B cell (primary cell): ENCODE results near the gene HDC. TPM values are rescaled to one million over a fixed set of nuclear protein-coding genes. Genes with fewer than 3 reads are reported as not detected.

Experiments used
- ATAC-seq: fragments of 200-7000 bp; cut with Tn5 transposase; one replicate; pipeline ENCODE4 v1.10.0; 2021; ENCODE audit warnings: low read depth, mild to moderate bottlenecking, moderate number of reproducible peaks, moderate library complexity
- CTCF ChIA-PET: fragments of 350-600 bp; sonication (Branson Sonifier 250); formaldehyde crosslinking; loops from one replicate; lab custom pipeline; 2021; ENCODE audit warnings: antibody characterized with exemption, inconsistent platforms; lab: Charles Lee
- POLR2A ChIA-PET: fragments of 350-600 bp; sonication (Branson Sonifier 250); formaldehyde crosslinking; loops from one replicate; lab custom pipeline; 2021; ENCODE audit warnings: antibody characterized with exemption; lab: Charles Lee
- DNase-seq: peaks from one replicate; pipeline ENCODE4 v3.0.0; 2013
- H2AFZ ChIP-seq: 2 replicates; pipeline ENCODE4 v1.6.1; 2012; ENCODE audit warnings: mild to moderate bottlenecking, low read depth, low read length; ENCODE audit not compliant: insufficient read depth, poor library complexity, severe bottlenecking
- H3K27ac ChIP-seq, 2 donors: 1 replicate in 1 of 2; 2 replicates in 1 of 2; pipeline ENCODE4 v1.5.1; 2012 to 2013; ENCODE audit warnings: low read length in 2 of 2, mild to moderate bottlenecking in 2 of 2, moderate library complexity in 1 of 2
- H3K27me3 ChIP-seq, 4 experiments: fragments of 200-600 bp in 1 of 4; sonication (generic) in 1 of 4; replicated peaks in 1 of 4; 1 replicate in 2 of 4; 2 replicates in 2 of 4; pipeline versions ENCODE4 v1.6.1 to v1.7.0; 2013 to 2016; ENCODE audit warnings: low read length in 3 of 4, mild to moderate bottlenecking in 2 of 4, mixed read lengths in 1 of 4, moderate library complexity in 1 of 4; ENCODE audit not compliant: insufficient read depth in 4 of 4, control insufficient read depth in 3 of 4; ENCODE audit errors: control extremely low read depth in 1 of 4
- H3K36me3 ChIP-seq, 2 experiments: replicated peaks in 1 of 2; 1 replicate in 1 of 2; 2 replicates in 1 of 2; pipeline versions ENCODE4 v1.6.1 to v1.7.1; 2013; ENCODE audit warnings: low read length in 1 of 2; ENCODE audit not compliant: insufficient read depth in 2 of 2, control insufficient read depth in 1 of 2; ENCODE audit errors: control extremely low read depth in 1 of 2, extremely low read depth in 1 of 2
- H3K4me1 ChIP-seq, 2 donors: fragments of 200-600 bp in 1 of 2; sonication (generic) in 1 of 2; 1 replicate in 1 of 2; 2 replicates in 1 of 2; pipeline versions ENCODE4 v1.5.1 to v1.6.1; 2013 to 2017; ENCODE audit warnings: low read length in 2 of 2; ENCODE audit not compliant: control insufficient read depth in 2 of 2, insufficient read depth in 2 of 2
- H3K4me2 ChIP-seq: replicated peaks from 2 replicates; pipeline ENCODE3; 2012; ENCODE audit warnings: mild to moderate bottlenecking, low read depth, low read length; ENCODE audit not compliant: poor library complexity, severe bottlenecking
- H3K4me3 ChIP-seq, 5 experiments: fragments of 200-600 bp in 1 of 5; sonication (generic) in 1 of 5; 1 replicate in 3 of 5; 2 replicates in 2 of 5; pipeline versions ENCODE4 v1.5.1 to v1.7.0; 2011 to 2016; ENCODE audit warnings: low read length in 4 of 5, mild to moderate bottlenecking in 4 of 5, low read depth in 2 of 5, control low read depth in 1 of 5, moderate library complexity in 1 of 5; ENCODE audit not compliant: insufficient read depth in 1 of 5; ENCODE audit errors: control extremely low read depth in 1 of 5, extremely low read depth in 1 of 5
- H3K79me2 ChIP-seq: fragments of 200-600 bp; sonication (generic); one replicate; pipeline ENCODE4 v1.6.0; 2016; ENCODE audit warnings: low read length; ENCODE audit not compliant: control insufficient read depth, insufficient read depth
- H3K9ac ChIP-seq: fragments of 200-600 bp; sonication (generic); 2 replicates; pipeline ENCODE4 v1.6.1; 2017; ENCODE audit warnings: mild to moderate bottlenecking, low read length, moderate library complexity
- H3K9me3 ChIP-seq, 3 donors: one replicate each; pipeline versions ENCODE4 v1.6.1 to v1.7.1; 2013; ENCODE audit warnings: low read length in 2 of 3; ENCODE audit not compliant: control insufficient read depth in 2 of 3, insufficient read depth in 1 of 3; ENCODE audit errors: control extremely low read depth in 1 of 3
- H4K20me1 ChIP-seq: 2 replicates; pipeline ENCODE4 v1.6.0; 2012; ENCODE audit warnings: mild to moderate bottlenecking, low read length; ENCODE audit not compliant: insufficient read depth, control insufficient read depth, poor library complexity, severe bottlenecking
- H3K27ac Mint-ChIP-seq: one replicate; pipeline ENCODE4 v1.8.0; 2021; ENCODE audit warnings: mixed read lengths
- H3K27me3 Mint-ChIP-seq: one replicate; pipeline ENCODE4 v1.8.0; 2021; ENCODE audit warnings: mixed read lengths
- H3K4me1 Mint-ChIP-seq: one replicate; pipeline ENCODE4 v1.8.0; 2021; ENCODE audit warnings: mixed read lengths
- H3K4me3 Mint-ChIP-seq: one replicate; pipeline ENCODE4 v1.8.0; 2021; ENCODE audit warnings: mixed read lengths
- H3K9me3 Mint-ChIP-seq: one replicate; pipeline ENCODE4 v1.8.0; 2022; ENCODE audit warnings: mixed read lengths; ENCODE audit not compliant: insufficient read depth
- CTCF ChIP-seq: fragments of 200-600 bp; IDR thresholded peaks from one replicate; pipeline ENCODE4 v1.8.0; 2022; ENCODE audit warnings: antibody characterized with exemption, mild to moderate bottlenecking
- EZH2 ChIP-seq: IDR thresholded peaks from 2 replicates; pipeline ENCODE4 v1.6.1; 2012; ENCODE audit warnings: borderline replicate concordance, low read depth, mild to moderate bottlenecking, moderate library complexity, low read length; ENCODE audit not compliant: insufficient read depth, poor library complexity, severe bottlenecking
- WGBS: methylation state at CpG from one replicate; pipeline ENCODE4 v1.1.5; 2013; ENCODE audit warnings: missing lambda C conversion rate; ENCODE audit not compliant: insufficient coverage; 5-methylcytosine and 5-hydroxymethylcytosine counted together
- intact Hi-C: fragments of 100-400 bp; cut with micrococcal nuclease; formaldehyde crosslinking; loops from one replicate; pipeline ENCODE4 v1.10.0; 2022
- polyA plus RNA-seq: library from polyadenylated mRNA; depleted of rRNA; stranded (reverse); fragments of >200 nt; gene quantifications from 2 replicates; pipeline ENCODE4 v1.2.3, GENCODE V29; 2012
- total RNA-seq, 2 donors: library from RNA; stranded (reverse); fragments of 120-200 nt in 1 of 2; gene quantifications; 1 replicate in 1 of 2; 2 replicates in 1 of 2; pipeline versions ENCODE4 v1.2.3 to v1.2.4, GENCODE V29; 2013 to 2022

The HDC gene
- total and polyA plus RNA-seq, 2 donors (not counting 1 experiment from before 2014, with no cell fraction given), result 0.88 TPM; not detected in 1

GRCh38 chr15:50248994-50249582 is 16.4 kb downstream of the HDC start:
- no peaks in the 10 kb centered on the region for H3K36me3 ChIP-seq
- ChIA-PET CTCF (no interaction called here), POLR2A (no interaction called here)
- H3K9me3 ChIP-seq, result no peaks in the 10 kb centered on the region
- H3K4me3 Mint-ChIP-seq, result no peak overlapping the region
- H3K9me3 Mint-ChIP-seq, result no peaks in the 10 kb centered on the region
- peak overlapping the region; percentile 63 for H2AFZ ChIP-seq
- 100% methylated on average over 1 of the region's 4 CpGs for WGBS
- DNase-seq (no peak), ATAC-seq (no peak)
- no peaks in the 10 kb centered on the region for H4K20me1 ChIP-seq
- no peak overlapping the region for H3K4me2 ChIP-seq
- no peak overlapping the region for H3K27ac Mint-ChIP-seq
- TF ChIP-seq CTCF (no peak), EZH2 (no peak)
- H3K27ac ChIP-seq, result no peak overlapping the region
- peaks cover 0 to 2% (median 0%) of the 10 kb centered on the region in 4 experiments for H3K27me3 ChIP-seq
- H3K4me1 Mint-ChIP-seq, result peaks cover 12% of the 10 kb centered on the region
- intact Hi-C loops, result no loop called here
- H3K79me2 ChIP-seq, result no peaks in the 10 kb centered on the region
- peaks cover 9 to 13% of the 10 kb centered on the region in 2 donors for H3K4me1 ChIP-seq
- no peak overlapping the region for H3K4me3 ChIP-seq
- no peaks in the 10 kb centered on the region for H3K27me3 Mint-ChIP-seq
- no peak overlapping the region for H3K9ac ChIP-seq

GRCh38 chr15:50247819-50248655 is 17.5 kb downstream of the HDC start:
- intact Hi-C loops, result no loop called here
- no peaks in the 10 kb centered on the region for H3K36me3 ChIP-seq
- H3K4me3 ChIP-seq, result peak overlapping the region in 2 of 5 experiments; percentile 25 to 28
- H3K9ac ChIP-seq, result peak overlapping the region; percentile 35
- Mint-ChIP-seq H3K9me3 (no peaks in the 10 kb centered on the region), H3K27ac (peak overlapping the region; percentile 62), H3K4me1 (peaks cover 12% of the 10 kb centered on the region), H3K27me3 (no peaks in the 10 kb centered on the region), H3K4me3 (peak overlapping the region; percentile 62)
- TF ChIP-seq EZH2 (no peak), CTCF (no peak)
- ATAC-seq (peak; percentile 83), DNase-seq (peak; percentile 66)
- H3K4me1 ChIP-seq, result peaks cover 9 to 13% of the 10 kb centered on the region in 2 donors
- H3K4me2 ChIP-seq, result peak overlapping the region; percentile 57
- H3K9me3 ChIP-seq, result no peaks in the 10 kb centered on the region
- H3K27me3 ChIP-seq, result peaks cover 0 to 2% (median 0%) of the 10 kb centered on the region in 4 experiments
- CTCF ChIA-PET, result no interaction called here
- peak overlapping the region; percentile 63 for H2AFZ ChIP-seq
- POLR2A ChIA-PET, result no interaction called here
- H4K20me1 ChIP-seq, result no peaks in the 10 kb centered on the region
- WGBS, result 86% methylated on average over 13 of the region's 14 CpGs
- H3K27ac ChIP-seq, result peak overlapping the region; percentile 18 to 51
- no peaks in the 10 kb centered on the region for H3K79me2 ChIP-seq
